CD4-positive, alpha-beta T cell treated with Interleukin-4 for 1 hour (primary cell): Measurements from ENCODE around the gene SBK2.
A peak's percentile ranks its signal among the peaks of the same experiment; 100 is the strongest.

Experiments
- DNase-seq, 2 donors: peaks; one replicate each; pipeline ENCODE4 v3.0.0-alpha.2; 2020 to 2022

The SBK2 gene

DNA sequence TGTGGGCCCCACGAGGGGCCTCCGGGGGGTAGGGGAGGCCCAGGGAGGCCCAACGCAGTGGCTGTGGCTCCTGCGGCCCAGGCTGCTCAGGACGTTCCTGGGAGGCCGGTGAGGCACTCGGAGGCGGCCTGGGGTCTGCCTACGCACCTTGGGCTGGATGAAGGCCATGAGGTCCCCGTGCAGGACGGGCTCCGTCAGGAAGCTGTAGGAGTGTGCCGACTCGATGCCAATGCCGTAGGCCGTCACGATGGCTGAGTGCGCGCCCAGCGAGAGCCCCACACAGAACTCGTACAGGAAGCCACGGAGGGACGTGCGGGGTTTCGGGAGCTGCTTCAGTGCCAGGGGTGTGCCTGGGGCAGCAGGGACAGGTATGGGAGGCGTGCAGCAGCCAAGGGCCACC is 5.9 kb downstream of the SBK2 start:
- no peak for DNase-seq

DNA sequence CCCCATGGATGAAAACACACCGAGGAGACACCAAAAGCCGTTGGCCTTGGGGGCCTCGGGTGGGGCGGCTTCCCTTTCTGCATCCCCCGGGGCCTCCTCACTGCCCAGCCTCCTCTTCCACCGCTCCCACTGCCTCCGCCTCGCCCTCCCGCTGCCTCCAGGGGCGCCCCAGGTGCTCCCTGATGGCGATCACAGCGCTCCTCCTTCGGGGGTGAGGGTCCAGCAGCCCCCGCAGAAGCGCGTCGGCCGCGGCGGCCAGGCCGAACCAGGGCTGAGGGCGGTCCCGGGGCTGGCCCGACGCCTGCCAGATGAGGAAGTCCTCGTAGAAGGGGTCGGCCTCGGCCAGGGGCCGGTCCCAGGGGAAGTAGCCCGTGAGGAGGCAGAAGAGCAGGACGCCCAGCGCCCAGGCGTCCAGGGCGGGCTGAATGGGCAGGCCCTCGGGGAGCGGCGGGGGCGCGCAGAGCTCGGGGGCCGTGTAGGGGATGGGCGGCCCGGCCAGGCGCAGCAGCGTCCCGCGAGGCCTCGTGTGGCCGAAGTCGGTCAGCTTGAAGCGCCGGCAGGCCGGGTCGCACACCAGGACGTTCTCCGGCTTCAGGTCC is 7.2 kb downstream of the SBK2 start:
- DNase-seq = no peak

DNA sequence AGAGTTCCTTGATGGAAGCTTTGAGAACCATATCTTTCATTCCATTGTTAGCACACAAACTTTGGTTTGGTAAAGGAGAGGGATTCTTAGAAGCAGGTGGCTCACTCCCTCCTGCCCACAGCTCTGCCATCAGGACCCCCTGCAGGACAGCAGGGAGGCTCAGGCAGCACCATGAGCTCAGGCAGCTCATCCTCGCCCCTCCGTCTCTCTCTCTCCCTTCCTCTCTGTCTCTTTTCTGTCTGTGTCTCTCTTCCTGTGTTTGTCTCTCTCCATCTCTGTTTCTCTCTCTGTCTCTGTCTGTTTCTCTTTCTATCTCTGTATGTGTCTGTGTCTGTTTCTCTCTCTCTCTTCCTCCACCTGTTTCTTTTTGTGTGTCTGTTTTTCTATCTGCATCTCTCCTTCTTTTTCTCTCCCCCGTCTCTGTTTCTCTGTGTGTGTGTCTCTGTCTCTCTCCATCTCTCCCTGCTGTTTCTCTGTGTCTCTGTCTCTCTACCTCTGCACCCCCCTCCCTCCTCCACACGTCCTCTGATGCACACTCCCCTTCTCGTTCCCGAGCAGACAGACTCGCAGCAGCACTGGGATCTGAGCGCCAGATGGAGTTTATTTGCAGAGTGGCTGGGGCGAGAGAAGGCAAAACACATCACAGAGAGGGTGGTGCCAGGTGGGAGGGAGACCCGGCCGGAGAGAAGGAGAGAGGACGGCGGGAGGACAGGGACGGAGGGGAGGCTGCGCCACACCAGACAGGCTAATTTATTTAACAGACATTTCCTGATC is 8.7 kb downstream of the SBK2 start:
- DNase-seq = no peak

DNA sequence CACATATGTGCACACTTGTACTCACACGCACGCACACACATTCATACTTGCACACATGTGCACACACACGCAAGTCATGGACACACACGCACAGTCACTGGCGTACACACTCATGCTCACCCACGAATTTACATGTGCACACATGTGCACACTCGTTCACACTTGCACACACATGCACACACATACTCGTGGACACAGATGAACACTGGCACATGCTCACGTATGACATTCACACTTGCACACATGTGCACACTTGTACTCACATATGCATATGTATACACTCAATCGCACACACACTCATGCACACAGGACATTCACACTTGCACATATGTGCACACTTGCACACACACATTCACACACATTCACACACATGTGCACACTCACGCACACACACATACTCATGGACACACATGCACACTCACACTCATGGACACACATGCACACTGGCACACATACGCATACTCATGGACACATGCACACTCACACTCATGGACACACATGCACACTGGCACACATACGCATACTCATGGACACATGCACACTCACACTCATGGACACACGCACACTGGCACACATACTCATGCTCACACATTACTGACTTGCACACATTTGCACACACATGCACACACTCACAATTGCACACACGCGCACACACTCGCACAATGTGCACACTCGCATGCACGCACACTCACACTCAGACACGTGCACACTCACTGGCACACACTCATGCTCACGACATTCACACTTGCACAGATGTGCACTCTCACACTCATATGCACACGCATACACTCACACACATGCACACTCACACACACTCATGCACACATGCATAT is 9.5 kb downstream of the SBK2 start:
- DNase-seq = no peak

DNA sequence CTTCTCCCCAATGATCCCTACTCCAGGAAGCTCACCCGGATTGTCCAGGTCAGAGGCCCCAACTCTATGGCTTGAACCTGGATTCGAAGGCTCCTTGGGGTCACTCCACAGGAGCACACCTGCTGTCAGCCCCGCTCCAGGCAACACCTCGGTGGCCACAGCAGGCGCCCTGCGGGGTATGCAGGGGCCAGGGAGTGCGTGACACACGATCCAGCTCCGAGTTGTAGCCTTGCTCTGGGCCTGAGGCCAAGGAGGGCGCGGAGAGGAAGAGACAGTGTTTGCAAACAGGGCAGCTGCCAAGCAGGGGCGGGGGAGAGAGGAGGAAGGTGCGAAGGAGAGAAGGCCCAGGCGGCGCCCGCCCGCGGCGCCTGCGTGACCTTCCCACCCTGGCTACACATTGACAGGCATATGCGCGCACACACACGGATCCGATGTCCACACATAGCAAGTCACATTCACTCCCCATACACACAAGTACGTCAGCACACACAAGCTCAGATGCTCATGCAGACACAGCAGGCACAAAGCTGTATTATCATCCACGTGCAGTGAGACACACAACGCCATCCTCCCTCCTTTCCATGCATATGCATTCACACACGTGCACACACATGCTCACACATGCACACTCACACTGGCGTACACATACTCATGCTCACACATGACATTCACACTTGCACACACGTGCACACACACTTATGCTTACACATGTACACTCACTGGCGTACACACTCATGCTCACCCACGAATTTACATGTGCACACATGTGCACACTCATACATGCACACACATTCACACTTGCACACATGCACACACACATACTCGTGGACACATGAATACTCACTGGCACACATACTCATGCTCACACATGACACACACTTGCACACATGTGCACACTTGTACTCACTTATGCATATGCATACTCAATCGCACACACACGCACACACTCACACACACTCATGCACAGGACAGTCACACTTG is 10.4 kb downstream of the SBK2 start:
- no peak for DNase-seq

DNA sequence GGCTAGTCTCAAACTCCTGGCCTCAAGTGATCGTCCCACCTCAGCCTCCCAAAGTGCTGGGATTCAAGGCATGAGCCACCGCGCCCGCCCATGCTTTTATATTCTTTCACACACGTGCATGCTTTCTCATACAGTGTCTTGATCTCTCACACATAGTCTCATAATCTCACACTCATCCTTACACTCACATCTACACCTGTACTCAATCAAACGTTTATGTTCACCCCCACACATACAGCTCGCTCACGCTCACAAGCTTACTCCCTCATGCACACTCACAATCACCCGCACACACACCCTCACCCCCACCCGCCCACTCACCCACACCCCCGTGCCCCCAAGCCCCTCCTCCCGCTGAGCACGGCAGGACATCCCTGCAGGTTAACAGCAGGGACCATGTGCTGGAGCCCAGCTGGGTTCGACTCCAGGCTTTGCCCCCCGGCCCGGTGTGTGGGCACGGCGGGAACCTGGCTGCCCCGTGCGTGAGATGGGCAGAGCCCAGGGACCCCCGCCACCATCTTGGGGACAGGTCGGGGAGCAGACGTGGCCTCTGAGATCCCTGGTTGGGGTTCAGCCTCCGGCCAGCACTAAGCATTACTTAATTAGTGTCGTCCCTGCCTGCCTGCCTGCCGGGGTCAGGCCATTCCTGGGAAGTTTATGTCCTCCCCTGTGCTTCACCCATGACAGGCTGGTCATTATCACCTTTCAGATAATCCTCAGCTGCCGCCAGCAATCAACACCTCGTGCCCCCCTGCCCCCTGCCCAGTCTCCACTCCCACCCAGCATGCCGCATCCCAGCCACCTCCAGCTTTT is 11.4 kb downstream of the SBK2 start:
- DNase-seq = no peak

DNA sequence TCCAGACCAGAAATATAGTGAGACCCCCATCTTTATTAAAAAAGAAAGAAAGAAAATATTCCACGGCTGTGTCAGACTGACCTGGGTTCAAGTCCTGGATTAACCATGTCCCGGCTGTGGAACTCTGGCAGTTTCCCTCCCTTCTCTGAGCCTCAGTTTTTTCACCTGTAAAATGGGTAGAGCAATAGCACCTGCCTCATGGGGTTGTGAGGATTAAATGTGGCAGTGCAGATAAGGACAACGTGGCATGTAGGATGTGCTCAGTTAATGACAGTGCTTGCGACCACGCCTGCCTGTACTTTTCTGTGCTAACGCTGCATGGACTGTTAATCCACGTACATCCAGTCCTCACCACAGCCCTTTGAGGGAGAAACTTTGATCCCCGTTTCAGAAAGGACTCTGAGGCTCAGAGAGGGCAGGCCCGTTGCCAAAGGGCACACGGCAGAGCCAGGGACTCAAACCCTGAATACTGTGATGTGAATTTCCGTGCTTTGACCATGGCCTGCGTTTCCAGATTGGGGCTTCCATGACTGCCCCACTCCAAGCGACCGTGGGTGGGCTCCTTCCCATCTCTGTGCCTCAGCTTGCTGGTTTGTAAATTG is 16.1 kb downstream of the SBK2 start:
- no peak for DNase-seq

DNA sequence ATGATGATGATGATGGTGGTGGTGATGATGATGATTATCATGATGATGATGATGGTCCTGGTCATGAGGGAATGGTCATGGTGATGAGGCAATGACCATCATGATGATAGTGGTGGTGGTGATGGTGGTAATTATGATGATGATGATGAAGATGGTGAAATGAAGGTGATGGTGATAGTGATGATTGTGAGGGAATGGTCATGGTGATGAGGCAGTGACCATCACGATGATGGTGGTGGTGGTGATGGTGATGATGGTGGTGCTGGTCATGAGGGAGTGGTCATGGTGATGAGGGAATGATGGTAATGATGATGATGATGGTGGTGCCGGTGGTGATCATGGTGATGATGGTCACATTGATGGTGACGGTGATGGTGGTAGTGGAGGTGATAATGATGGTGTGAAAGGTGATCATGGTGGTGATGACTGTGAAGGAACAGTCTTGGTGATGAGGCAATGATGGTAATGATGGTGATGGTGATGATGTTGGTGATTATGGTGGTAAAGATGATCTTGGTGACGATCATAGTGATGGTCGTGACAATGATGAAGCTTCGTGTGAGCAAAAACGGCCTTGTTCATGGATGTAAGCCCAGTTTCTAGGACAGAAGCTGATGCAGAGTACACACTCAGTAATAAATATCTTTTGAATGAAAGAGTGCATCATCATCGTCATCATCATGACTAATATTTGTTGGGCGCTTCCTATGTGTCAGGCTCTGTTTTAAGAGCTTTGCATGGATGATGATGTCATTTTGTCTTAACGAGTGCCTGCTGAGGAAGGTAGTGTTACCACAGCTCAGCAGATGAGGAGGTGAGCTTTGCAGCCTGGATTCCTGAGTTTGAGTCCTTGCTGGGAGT is 17.3 kb downstream of the SBK2 start:
- no peak for DNase-seq

DNA sequence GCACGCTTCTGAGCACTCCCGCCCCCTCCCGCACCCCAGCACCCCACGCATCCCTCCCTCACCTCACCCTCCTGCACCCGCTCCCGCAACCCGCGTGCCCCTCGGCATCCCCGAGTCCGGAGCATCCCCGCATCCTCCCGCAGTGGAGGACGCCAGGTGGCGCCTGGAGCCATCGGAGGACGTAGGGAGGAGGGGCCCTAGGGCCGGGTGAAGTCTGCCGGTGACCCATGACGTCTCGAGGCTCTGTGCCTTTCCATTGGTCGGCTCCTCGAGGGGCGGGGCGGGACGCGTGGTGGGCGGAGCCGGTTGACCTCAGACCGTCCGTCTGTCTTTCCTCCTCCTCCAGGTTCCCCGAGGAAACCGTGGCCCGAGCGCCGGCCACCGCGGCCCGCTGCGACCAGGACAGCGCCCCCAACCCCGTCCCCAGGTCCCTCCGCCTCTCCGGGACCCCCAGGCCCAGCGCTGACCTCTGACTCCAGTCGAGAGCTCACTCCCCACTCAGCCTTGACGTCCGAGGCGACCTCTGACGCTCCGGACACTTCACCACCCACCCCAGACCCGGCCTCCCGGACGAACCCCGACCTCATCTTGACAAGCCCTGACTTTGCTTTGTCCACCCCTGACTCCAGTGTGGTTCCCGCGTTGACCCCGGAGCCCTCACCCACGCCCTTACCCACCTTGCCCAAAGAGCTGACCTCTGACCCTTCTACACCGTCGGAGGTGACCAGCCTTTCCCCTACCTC is 19.9 kb downstream of the SBK2 start:
- peak; percentile 93 for DNase-seq

DNA sequence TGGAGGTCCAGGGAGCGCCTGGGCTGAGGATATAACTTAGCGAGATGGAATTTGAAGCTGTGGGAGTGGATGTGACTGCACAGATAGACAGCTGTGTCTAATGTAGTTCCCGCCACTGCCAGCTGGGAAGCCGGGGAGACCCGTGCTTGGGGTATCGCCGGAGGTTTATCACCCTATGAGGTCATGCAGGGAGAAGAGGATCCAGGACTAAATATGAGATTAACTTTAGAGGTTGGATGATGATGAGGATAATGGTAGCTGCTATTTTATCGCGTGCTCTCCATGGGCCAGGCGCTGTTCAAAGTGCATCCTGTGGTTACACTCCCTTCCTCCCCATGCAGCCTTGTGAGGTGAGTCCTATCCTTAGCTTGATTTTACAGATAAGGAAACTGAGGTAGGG is 28.8 kb downstream of the SBK2 start:
- DNase-seq = no peak

DNA sequence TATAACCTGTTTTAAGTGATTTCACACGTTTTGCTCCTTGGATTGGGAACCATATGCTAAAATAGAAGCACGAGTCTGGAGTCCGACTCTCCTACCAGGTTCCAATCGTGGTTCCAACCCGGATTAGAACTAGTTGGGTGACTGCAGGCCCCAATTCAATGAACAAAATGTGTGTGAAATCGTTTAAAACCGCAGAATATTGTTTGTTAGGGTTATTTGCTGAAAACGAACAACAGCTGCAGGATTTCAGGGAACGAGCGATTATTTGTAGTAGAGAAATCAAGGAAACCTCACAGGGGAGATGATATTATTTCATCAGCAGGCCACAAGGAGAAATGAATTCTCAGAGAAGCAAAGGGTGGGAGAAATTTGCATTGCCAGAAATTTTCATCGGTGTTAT is 32.0 kb downstream of the SBK2 start:
- no peak for DNase-seq

DNA sequence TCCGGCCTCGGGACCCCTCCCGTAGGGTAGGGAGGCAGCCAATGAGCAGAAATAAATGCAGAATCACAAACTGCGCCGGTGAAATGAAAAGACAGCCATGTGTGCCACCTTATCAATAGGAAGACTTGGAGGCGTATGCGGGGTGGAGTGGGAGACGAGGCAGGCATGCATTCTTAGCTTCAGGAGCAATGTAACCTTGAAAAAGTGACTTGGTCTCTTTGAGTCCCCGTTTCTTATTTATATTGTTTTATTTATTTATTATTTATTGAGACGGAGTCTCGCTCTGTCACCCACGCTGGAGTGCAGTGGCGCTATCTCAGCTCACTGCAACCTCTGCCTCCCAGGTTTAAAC is 32.7 kb downstream of the SBK2 start:
- no peak for DNase-seq

DNA sequence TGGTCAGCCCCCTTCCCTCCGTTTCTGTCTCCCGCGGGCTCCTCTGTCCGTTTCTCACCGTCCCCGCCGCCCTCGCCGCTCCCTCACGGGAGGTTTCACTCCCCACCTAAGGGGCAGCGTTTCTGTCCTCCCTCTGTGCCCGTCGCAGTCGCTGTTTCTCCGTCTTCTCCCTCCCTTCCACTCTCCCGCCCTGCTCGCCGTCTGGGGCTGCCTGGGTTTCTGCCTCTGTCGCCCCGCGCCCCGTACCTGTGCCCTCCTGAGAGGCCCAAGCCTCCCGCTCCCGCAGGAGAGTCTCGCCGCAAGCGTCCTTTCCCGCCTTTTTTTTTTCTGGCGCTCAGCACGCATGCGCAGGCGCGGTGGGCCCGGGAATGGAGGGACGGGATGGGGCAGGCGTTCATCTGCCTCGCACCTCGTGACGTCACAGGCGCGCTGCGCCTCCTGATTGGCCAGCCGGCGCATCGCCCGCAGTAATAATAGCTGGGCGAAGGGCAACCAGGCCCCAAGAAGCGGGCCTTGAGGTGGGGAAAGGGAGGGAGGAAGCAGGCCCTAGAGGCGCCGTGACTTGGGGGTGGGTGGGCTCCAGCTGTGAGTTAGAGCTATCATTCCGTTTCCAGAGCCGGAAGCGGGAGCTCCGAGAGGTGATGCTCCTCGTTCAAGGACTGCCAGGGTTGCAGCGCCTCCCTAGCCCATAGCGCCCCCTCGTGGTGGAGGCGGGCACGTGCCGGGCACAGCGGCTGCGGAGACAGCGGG is 33.3 kb downstream of the SBK2 start:
- DNase-seq = peak; percentile 93 to 94

DNA sequence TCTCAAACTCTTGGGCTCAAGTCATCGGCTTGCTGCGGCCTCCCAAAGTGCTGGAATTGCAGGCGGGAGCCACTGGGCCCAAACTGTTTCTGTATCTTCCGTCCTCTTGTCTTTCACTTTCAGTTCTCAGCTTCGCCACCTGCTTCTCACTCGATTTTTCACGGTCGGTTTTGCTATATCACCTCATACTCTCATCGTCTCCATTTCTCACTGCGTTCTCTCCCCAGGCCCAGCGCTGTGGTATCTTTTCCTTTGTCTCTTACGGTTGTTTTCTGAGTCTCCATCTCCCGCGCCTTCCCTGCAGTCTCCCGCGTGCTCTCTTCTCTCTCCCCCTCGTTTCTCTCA is 33.8 kb downstream of the SBK2 start:
- DNase-seq = no peak

DNA sequence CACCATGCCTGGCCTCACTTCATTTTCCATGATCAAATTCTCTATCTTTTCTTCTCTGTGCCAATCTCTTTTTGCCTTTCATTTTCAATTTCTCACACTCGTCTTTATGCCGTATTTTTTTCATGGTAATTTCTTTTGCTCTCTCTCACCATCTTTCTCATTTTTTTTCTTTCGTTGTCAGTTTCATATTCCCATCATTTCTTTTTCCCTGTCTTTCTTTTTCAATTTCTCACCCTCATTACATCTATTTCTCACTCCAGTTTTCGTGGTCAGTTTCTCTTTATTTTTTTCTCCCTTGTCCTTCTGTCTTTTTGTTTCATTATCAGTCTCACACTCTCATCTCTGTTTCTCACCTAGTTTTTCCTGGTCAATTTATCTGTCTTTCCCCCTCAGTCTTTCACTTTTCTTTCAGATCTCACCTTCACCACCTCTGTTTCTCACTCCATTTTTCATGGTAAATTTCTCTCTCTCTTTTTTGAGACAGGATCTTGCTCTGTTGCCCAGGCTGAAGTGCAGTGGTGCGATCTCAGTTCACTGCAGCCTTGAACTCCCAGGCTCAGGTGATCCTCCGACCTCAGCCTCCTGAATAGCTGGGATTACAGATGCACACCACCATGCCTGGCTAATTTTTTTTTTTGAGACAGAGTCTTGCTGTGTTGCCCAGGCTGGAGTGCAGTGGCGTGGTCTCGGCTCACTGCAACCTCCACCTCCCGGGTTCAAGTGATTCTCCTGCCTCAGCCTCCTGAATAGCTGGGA is 34.6 kb downstream of the SBK2 start:
- DNase-seq = no peak

DNA sequence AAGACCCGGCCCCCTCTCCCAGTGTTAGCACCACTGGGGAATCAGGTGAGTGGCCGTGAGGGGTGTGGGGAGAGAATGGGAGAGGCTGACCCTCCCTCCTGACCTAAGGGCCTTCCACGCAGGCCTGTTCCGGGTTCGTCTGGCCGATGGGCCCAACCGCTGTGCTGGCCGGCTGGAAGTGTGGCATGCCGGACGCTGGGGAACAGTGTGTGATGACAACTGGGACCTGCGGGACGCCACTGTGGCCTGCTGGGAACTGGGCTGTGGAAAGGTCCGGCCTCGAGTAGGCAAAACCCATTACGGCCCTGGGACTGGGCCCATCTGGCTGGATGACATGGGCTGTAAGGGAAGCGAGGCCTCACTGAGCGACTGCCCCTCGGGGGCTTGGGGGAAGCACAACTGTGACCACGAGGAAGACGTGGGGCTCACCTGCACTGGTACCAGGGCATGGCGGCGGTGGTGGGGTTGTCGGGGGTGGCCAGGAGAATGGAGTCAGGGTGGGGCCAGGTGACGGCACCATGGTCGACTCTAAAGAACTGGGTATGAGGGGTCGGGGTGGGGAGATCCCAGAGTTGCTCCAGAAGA is 36.5 kb downstream of the SBK2 start:
- DNase-seq = no peak

DNA sequence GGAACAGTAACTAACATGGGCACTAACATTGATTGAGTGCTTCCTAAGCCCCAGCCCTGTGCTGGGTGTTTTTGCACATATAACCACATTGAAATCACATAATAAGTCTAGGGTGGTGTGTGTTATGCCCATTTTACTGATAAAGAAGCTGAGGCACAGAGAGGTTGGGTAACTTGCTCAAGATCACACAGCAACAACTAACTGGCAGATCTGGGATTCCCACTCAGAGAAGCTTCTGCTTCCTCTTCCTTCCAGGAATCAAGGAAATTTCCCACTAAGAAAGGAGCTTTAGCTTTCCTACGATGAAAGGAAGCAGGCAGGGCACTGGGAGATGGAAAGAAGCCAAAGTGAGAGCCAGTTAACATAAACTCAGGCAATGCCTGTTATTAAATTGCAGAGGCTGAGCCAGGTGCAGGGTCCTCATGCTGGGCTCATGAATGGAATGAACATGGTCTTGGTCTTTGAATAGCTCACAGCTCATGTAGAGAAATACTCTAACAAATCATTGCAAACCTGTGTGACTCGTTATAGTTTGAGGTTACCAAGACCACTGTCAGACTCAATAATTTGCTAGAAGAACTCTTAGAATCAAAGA is 38.6 kb downstream of the SBK2 start:
- DNase-seq = no peak

DNA sequence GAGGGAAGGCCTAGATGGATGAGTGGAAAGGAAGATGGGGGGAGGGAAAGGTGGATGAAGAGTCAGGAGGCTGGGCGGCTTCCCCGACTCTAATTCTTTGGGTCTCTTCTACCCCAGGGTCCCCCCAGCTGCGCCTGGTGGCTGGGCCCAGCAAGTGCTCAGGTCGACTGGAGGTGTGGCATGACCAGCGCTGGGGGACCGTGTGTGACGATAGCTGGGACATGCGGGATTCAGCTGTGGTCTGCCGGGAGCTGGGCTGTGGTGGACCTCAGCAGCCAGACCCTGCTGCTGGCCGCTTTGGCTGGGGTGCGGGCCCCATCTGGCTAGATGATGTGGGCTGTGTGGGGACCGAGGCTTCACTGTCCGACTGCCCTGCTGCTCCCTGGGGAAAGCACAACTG is 39.2 kb downstream of the SBK2 start:
- no peak for DNase-seq
